Measurements from ENCODE around the gene MAFG. TPM values are rescaled to one million over a fixed set of nuclear protein-coding genes. Genes with fewer than 3 reads are reported as not detected.

Gene MAFG
- total and polyA plus RNA-seq, 2 experiments from 2014 or later, result 17.2 to 33.4 TPM

- DNase-seq (ENCODE audit: low spot score) (no peak), ATAC-seq (no peak)
- no peak overlapping the region for H3K4me3 Mint-ChIP-seq
- Histone ChIP-seq H3K4me3 (no peak overlapping the region), H3K9me2 (ENCODE audit: insufficient read depth) (no peaks in the 10 kb centered on the region), H3K36me3 (ENCODE audit: insufficient read depth) (peaks cover 32% of the 10 kb centered on the region), H4K20me1 (replicated peaks; ENCODE audit: insufficient read depth) (peaks cover 14% of the 10 kb centered on the region), H3K27me3 (ENCODE audit: insufficient read depth) (no peaks in the 10 kb centered on the region), H3K27ac (ENCODE audit: low read depth) (no peak overlapping the region), H3K4me2 (no peak overlapping the region), H3K79me2 (replicated peaks; ENCODE audit: insufficient read depth) (peaks cover 40% of the 10 kb centered on the region), H3K4me1 (ENCODE audit: insufficient read depth) (peaks cover 8% of the 10 kb centered on the region; the same call in 1 of the 2 replicates), H2AFZ (no peak overlapping the region), H3F3A (replicated peaks; ENCODE audit: low read depth) (peaks cover 20% of the 10 kb centered on the region)
- H3K36me3 Mint-ChIP-seq (ENCODE audit: low read depth), result peaks cover 85% of the 10 kb centered on the region
- H3K4me1 Mint-ChIP-seq, result peaks cover 4% of the 10 kb centered on the region; the same call in 1 of the 3 replicates
- peaks cover 25% of the 10 kb centered on the region for H3K27me3 Mint-ChIP-seq (ENCODE audit: insufficient read depth, low read depth, poor library complexity)
- no peaks in the 10 kb centered on the region for H3K9me3 Mint-ChIP-seq
- H3K27ac Mint-ChIP-seq, result no peak overlapping the region
- TF ChIP-seq ETS1 (IDR thresholded peaks at IDR 0.05) (no peak), NANOG (IDR thresholded peaks at IDR 0.05; ENCODE audit: borderline replicate concordance) (no peak), CREB1 (CRISPR knock-in tag; IDR thresholded peaks at IDR 0.05; ENCODE audit: low read depth) (no peak), ZNF114 (CRISPR knock-in tag; IDR thresholded peaks at IDR 0.05) (no peak), EZH2phosphoT487 (IDR thresholded peaks at IDR 0.05; ENCODE audit: unreplicated experiment) (no peak), ZNF462 (CRISPR knock-in tag; IDR thresholded peaks at IDR 0.05) (no peak), POLR2AphosphoS5 (IDR thresholded peaks at IDR 0.05; ENCODE audit: low read depth) (no peak)
- TF ChIP-seq, protein P1, sequence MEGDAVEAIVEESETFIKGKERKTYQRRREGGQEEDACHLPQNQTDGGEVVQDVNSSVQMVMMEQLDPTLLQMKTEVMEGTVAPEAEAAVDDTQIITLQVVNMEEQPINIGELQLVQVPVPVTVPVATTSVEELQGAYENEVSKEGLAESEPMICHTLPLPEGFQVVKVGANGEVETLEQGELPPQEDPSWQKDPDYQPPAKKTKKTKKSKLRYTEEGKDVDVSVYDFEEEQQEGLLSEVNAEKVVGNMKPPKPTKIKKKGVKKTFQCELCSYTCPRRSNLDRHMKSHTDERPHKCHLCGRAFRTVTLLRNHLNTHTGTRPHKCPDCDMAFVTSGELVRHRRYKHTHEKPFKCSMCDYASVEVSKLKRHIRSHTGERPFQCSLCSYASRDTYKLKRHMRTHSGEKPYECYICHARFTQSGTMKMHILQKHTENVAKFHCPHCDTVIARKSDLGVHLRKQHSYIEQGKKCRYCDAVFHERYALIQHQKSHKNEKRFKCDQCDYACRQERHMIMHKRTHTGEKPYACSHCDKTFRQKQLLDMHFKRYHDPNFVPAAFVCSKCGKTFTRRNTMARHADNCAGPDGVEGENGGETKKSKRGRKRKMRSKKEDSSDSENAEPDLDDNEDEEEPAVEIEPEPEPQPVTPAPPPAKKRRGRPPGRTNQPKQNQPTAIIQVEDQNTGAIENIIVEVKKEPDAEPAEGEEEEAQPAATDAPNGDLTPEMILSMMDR (conservative IDR thresholded peaks at IDR 0.05; ENCODE audit: low read depth in 2 of 2), result no peak
Measured at GRCh38 chr17:81885869-81886548, 41.5 kb downstream of the MAFG start.
